Measurements from ENCODE around the gene CCN5. TPM values are rescaled to one million over a fixed set of nuclear protein-coding genes. Genes with fewer than 3 reads are reported as not detected.

The CCN5 gene
- total RNA-seq, 6 experiments from 2014 or later, result 0.92 to 6.1 (median 1.5) TPM

DNA sequence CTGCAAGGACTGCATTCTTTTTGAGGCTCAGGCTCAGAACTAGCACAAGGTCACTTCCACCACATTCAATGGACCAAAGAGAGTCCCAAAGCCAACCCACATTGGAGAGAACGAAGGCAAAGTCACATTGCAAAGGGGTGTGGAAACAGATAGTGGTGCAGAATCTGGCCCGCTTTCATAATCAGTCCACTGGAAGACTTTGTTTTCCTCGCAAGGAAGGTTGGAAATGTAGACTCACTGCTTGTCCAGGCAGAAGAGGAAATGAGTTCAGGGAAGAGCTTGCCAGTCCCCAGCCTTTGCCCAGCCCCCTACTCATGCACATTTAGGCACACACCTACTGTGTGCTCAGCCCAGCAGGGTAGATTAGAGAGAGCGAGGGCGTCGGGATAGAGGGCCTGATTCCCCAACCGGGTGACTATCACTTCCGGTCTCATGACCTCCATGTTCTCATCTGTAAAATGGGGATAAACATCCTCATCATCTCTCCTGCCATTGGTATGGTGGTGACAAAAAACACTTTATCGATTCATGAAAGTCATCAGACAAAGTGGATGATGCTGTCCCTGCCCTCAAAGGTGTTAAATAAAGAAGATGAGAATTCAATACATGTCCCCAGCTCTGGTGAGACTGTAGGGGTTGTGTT lies 24.3 kb upstream of the CCN5 start:
- intact Hi-C loops (cut with DNase I), result loop anchor here in 1 of 2 donors (10.0 kb wide), 1 partner anchor 174 kb away; no protein-coding TSS in a partner anchor
- Histone ChIP-seq H3K27me3 (no peaks in the 10 kb centered on the region), H3K9me3 (no peaks in the 10 kb centered on the region), H3K4me1 (no peaks in the 10 kb centered on the region), H3K27ac (no peak overlapping the region), H3K36me3 (no peaks in the 10 kb centered on the region), H3K4me3 (no peak overlapping the region)
- ATAC-seq (no peak), DNase-seq (no peak)
- WGBS (ENCODE audit: insufficient coverage, low coverage, low lambda C conversion rate, missing lambda C conversion rate), result 58% methylated on average over 9 of the region's 9 CpGs
- no peak for TF ChIP-seq POLR2A (IDR thresholded peaks at IDR 0.05)
- TF ChIP-seq, protein P1, sequence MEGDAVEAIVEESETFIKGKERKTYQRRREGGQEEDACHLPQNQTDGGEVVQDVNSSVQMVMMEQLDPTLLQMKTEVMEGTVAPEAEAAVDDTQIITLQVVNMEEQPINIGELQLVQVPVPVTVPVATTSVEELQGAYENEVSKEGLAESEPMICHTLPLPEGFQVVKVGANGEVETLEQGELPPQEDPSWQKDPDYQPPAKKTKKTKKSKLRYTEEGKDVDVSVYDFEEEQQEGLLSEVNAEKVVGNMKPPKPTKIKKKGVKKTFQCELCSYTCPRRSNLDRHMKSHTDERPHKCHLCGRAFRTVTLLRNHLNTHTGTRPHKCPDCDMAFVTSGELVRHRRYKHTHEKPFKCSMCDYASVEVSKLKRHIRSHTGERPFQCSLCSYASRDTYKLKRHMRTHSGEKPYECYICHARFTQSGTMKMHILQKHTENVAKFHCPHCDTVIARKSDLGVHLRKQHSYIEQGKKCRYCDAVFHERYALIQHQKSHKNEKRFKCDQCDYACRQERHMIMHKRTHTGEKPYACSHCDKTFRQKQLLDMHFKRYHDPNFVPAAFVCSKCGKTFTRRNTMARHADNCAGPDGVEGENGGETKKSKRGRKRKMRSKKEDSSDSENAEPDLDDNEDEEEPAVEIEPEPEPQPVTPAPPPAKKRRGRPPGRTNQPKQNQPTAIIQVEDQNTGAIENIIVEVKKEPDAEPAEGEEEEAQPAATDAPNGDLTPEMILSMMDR (IDR thresholded peaks at IDR 0.05), result no peak

DNA sequence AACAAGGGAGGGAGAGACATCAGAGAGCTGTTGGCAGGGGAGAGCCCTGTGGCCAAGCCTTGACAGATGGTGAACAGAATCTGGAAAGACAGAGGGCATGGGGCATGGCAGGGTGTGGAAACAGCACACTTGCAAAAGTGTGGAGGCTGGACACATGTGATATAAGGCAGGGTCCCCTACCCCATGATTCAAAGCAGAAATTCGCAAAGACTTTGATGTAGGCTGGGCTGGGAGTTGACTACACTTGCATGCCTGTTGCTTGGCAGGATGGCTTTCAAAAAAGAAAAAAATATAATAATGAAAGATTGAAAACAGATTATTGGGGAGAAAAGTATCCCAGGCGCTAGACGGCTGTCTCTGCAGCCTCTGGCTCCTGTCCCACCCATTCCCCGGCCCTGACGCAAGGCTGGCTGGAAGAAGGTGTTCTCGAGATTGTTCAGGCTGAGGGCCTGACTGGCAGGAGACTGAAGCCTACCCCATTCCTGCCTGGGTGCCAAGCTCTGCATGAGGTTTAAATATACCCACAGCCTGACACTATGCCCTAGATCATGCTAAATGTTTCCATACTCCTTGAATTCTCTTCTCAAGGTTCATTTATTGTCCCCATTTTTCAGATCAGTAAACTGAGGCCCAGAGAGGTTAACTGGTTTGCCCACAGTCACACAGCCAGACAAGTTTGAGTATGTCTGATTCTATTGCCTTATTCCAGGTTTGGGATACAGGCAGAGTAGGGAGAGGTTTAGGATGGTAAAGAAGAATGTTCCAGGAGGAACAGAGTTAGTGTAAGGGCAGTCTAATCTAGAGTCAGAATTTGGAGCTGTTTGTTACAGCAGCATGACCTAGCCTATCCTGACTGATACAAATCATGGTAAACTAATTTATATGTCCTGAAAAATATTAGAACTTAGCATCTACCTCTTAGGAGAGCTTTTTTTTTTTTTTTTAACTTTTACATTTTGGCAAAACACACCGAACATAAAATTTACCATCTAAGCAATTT lies 23.4 kb upstream of the CCN5 start:
- ATAC-seq (no peak), DNase-seq (no peak)
- no peak overlapping the region for H3K27ac ChIP-seq

DNA sequence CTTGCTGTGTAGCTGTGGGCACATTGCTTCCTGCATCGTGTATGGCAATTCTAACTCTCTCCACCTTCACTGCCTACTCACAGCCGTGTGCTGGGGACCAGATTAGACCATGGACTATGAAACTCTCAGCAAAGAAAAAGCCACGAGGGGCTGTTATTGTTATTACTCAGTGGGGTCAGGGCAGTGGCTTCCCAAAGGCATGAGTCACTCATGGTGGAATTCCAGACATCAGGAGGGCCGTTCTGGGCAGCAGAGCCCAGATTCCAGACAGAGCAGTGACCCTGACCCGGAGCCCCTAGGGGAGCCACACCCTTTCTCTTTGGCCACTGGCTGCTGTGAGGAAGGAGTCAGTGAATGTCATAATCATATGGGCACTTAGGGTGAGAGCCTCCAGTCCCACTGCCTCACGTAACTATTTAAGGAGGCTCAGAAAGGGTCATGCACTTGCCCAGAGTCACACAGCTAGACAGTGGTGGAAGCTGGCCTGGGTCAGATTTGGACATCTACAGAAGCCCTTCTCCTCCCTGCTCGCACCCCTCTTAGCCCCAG lies 22.2 kb upstream of the CCN5 start:
- no peaks in the 10 kb centered on the region for H3K4me1 ChIP-seq
- ATAC-seq, result peak; percentile 35 to 89 (median 64)
- 44% methylated on average over 3 of the region's 7 CpGs for WGBS (ENCODE audit: insufficient coverage, low coverage, low lambda C conversion rate, missing lambda C conversion rate)
- no peaks in the 10 kb centered on the region for H3K36me3 ChIP-seq
- no peaks in the 10 kb centered on the region for H3K27me3 ChIP-seq
- peak overlapping the region in 1 of 3 donors; percentile 31 for H3K27ac ChIP-seq
- intact Hi-C loops (cut with DNase I), result loop anchor here in 1 of 2 donors (10.0 kb wide), 1 partner anchor 172 kb away; no protein-coding TSS in a partner anchor
- peak in 1 of 3 donors; percentile 35 for DNase-seq
- H3K4me3 ChIP-seq, result no peak overlapping the region
- TF ChIP-seq, protein P1 (IDR thresholded peaks at IDR 0.05), result no peak
- TF ChIP-seq POLR2A (IDR thresholded peaks at IDR 0.05), result no peak
- no peaks in the 10 kb centered on the region for H3K9me3 ChIP-seq

More for the DNA sequence above, 23.4 kb upstream of the CCN5 start:
- Histone ChIP-seq H3K4me1 (no peaks in the 10 kb centered on the region), H3K36me3 (no peaks in the 10 kb centered on the region), H3K27me3 (no peaks in the 10 kb centered on the region), H3K4me3 (no peak overlapping the region), H3K9me3 (no peaks in the 10 kb centered on the region)
- WGBS (ENCODE audit: insufficient coverage, low coverage, low lambda C conversion rate, missing lambda C conversion rate), result 75% methylated on average over 7 of the region's 7 CpGs
- intact Hi-C loops (cut with DNase I), result loop anchor here in 1 of 2 donors (10.0 kb wide), 1 partner anchor 173 kb away; no protein-coding TSS in a partner anchor
- TF ChIP-seq, protein P1 (IDR thresholded peaks at IDR 0.05), result no peak
- TF ChIP-seq POLR2A (IDR thresholded peaks at IDR 0.05), result no peak

DNA sequence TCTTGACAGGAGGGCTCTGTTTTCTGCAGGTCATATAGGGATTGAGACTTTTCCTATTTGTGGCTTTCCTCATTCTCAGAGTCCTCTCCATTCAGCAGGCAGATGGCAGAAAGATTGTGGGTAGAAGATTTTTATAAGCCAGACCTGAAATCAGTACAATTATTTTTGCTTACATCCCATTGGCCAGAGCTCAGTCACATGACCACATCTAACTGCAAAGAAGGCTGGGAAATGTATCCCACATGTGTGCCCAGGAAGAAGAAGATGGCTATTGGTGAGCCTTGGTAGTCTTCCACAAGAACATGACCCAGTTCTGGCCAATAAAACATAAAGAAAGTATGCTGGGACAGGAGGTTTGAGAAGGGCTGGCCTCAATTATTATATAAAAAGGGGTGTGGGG lies 21.5 kb upstream of the CCN5 start:
- H3K36me3 ChIP-seq, result no peaks in the 10 kb centered on the region
- DNase-seq (no peak), ATAC-seq (no peak)
- intact Hi-C loops (cut with DNase I), result loop anchor here in 1 of 2 donors (10.0 kb wide), 1 partner anchor 171 kb away; no protein-coding TSS in a partner anchor
- H3K27me3 ChIP-seq, result no peaks in the 10 kb centered on the region
- no peak overlapping the region for H3K4me3 ChIP-seq
- no peak for TF ChIP-seq POLR2A (IDR thresholded peaks at IDR 0.05)
- TF ChIP-seq, protein P1 (IDR thresholded peaks at IDR 0.05), result no peak
- H3K4me1 ChIP-seq, result no peaks in the 10 kb centered on the region
- H3K27ac ChIP-seq, result no peak overlapping the region
- H3K9me3 ChIP-seq, result no peaks in the 10 kb centered on the region
